GM12892 (cell line): Measurements from ENCODE around the gene BORCS5.

Experiments used
- DNase-seq: peaks from one replicate; pipeline ENCODE4 v3.0.0; 2011; ENCODE audit not compliant: insufficient read length
- FAIRE-seq: peaks from 2 replicates; lab custom pipeline; 2011; peaks lifted over from hg19 to GRCh38; lab: Jason Lieb, UNC
- POLR2A ChIP-seq: IDR thresholded peaks from 2 replicates; pipeline ENCODE4 v1.6.1; 2011; ENCODE audit warnings: low read depth, low read length, control low read depth
- POLR2AphosphoS5 ChIP-seq: IDR thresholded peaks from 2 replicates; pipeline ENCODE4 v1.6.1; 2011; ENCODE audit warnings: low read depth, low read length, control low read depth
- TAF1 ChIP-seq: IDR thresholded peaks from 2 replicates; pipeline ENCODE4 v1.6.1; 2011; ENCODE audit warnings: low read depth, mild to moderate bottlenecking, control low read depth, low read length, borderline replicate concordance

Gene BORCS5

DNA sequence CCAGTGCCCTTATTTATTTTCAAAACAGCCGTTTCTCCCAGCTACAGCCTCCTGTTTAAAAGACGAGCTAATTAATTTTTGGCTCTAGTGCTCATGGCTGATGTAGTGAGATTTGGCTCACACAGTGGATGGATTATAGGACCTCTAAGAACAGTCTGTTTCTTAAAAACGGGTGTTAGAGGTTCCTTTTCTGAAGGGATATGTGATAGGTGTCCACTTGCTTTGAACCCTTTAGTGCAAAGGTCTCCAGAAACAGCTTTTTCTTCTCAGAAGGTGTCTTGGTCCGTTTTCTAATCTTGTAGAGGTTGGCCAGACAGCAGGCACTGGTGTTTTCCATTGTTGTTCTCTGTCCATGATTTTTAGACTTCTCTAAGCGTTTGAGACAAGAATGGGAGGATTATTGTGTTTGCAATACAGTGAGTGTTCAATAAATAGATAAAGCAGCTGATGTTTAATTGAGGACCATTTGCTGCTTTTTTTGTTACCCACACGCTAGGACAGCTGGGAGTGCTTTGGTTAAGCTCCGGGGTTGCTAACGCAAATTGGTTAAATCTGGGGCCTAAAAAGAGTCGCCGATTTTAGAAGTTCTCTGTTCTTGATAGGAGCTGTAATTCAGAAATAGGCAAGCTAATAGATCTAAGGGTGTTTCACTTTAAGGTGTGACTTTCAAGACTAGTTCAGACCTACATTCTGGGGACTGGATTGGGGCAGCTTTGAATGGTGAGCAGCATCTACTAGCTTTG, 1.0 kb downstream of the BORCS5 start:
- DNase-seq (no peak), FAIRE-seq (no peak)
- TF ChIP-seq POLR2A: no peak
- TF ChIP-seq POLR2AphosphoS5: no peak
- TF ChIP-seq TAF1: no peak

DNA sequence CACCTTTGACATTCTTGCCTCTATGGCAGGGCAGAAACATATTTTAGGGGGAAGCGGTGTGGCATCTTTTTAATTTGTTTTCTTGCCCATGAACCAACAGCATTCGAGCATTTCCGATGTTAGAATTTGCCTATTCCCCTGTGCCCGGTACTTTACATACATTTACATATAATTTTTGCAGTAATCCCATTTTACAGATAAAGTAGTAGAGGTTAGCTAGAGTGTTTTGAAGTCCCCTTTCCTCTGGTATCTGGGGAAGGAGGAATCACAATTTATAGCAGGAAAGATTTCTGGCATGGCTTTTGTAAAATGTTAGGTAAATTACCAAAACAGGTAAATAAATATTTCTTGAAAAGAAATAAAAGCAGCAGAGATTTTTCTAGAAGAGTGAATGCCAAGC, 1.6 kb downstream of the BORCS5 start:
- DNase-seq (no peak), FAIRE-seq (no peak)
- no peak for TF ChIP-seq TAF1
- TF ChIP-seq POLR2AphosphoS5: no peak
- TF ChIP-seq POLR2A: no peak

DNA sequence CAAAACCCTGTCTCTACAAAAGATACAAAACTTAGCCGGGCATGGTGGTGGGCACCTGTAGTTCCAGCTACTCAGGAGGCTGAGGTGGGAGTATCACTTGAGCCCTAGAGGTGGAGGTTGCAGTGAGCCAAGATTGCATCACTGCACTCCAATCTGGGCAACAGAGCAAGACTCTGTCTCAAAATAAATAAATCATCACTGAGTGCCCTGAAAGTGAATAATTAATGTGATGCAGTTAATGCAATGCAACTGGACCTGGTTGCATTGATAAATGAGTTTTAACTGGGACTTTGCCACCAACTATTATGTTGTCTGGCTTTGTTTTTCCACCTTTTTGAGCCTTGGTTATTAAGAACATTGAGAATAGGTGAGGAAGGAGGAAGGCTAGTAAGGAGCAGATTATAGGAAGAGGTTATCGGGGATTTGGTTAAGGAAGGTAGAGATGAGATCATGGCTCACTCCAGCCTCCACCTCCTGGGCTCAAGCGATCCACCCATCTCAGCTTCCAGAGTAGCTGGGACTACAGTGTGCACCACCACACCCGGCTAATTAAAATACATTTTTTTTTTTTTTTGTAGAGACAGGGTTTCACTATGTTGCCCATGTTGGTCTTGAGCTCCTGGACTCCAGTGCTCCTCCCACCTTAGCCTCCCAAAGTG, 8.0 kb downstream of the BORCS5 start:
- no peak for FAIRE-seq
- TF ChIP-seq POLR2A (no peak), TAF1 (no peak)

DNA sequence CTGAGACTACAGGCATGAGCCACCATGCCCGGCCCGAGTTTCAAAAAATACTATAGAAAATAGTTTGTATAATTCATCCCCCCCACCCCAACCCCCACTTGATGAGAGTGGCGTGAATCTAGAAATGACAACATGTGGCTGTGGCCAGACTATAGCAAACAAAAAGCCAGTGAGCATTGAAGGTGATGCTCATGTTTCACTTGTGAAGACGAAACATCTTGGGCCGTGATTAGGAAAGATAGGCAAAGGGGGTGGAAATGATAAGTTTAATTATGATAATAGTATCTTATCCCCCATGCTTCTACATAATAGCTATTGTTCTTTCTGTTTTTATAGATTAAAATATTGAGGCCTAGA, 8.5 kb downstream of the BORCS5 start:
- no peak for FAIRE-seq
- no peak for TF ChIP-seq POLR2A
- no peak for DNase-seq

More for the DNA sequence above, 8.0 kb downstream of the BORCS5 start:
- DNase-seq: no peak

DNA sequence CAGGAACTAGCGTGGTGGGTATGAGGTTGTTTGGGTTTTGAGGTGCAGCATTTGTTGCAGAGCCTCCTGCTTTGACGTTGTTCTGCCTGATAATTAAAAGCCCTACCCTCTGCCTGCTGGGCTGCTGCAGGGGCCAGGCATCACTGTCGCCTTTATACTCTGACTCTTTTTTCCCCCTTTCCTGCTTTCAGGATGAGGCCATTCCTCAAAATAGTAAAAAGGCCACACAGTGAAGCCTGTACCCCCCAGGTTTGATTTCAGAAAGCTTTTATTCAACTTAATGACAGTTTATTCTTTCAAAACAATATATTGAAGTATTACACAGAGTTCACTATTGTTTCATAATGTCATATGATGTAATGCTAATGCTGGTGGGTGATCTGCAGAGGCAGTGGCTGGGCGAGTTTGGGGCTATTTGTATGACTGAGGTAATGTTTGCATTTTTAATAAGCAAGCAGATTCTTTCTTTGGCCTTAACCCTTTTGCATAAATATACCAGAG, 9.1 kb downstream of the BORCS5 start:
- DNase-seq: no peak
- no peak for FAIRE-seq

DNA sequence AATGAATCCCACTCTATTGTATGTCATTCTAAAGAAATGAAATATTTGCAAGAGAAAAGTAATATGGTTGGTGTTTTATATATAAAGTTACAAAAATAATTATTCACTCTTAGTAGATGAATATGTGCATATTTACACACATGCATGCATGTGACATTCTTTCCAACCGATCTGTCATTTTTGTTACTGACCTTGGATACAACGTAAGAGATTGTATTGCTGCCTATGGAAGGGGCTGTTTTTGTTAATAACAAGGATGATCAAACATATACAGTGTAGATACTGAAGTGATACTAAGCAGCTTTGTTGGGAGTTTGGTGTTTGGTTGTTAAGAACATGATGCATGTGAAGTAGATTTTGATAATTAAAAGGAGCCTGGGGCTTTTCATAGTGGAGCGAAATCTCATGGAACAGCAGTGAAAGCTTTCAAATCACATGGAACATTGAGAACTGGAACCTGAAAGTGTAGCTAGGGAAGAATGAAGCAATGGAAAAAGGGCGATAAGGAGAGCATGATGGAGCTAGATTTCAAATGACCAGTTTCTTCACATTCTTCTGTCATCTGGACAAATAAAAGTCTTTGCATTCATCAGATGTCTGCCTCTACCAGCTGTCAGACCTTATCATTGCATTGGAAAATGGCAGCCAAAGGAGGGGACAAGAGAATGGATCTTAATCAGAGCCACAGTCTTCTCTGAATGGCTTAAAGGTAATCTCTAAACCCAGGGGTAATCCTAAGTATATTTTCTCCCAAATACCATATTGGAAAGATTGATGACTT, 10.0 kb downstream of the BORCS5 start:
- FAIRE-seq: no peak
- TF ChIP-seq POLR2A (no peak), TAF1 (no peak), POLR2AphosphoS5 (no peak)
- no peak for DNase-seq

More for the DNA sequence above, 9.1 kb downstream of the BORCS5 start:
- no peak for TF ChIP-seq POLR2A
- TF ChIP-seq TAF1: no peak
- TF ChIP-seq POLR2AphosphoS5: no peak

DNA sequence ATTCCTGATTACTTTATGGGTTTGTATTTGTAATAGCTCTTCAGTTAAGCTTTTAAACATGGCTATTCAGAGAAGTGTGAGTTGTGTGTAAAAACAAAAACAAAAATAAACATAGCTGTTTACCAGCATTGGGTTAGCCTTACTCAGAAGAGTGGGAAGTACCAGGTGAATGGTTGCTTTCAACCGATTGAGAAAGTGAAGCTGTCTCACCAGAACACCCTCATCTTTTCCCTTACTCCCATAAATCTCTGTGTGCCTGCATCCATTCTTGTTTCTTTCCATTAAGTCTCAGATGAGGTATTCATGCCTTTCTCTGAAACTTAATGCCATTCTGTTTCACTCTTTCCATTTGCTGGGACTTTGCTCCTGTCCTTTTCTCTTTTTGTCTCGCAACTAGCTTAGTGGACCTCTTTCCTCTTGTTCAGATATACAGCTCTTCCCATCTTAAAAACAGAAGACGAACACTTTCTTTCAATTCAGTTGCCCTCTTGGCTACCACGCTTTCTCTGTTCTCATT, 10.7 kb downstream of the BORCS5 start:
- FAIRE-seq: peak; percentile 42

DNA sequence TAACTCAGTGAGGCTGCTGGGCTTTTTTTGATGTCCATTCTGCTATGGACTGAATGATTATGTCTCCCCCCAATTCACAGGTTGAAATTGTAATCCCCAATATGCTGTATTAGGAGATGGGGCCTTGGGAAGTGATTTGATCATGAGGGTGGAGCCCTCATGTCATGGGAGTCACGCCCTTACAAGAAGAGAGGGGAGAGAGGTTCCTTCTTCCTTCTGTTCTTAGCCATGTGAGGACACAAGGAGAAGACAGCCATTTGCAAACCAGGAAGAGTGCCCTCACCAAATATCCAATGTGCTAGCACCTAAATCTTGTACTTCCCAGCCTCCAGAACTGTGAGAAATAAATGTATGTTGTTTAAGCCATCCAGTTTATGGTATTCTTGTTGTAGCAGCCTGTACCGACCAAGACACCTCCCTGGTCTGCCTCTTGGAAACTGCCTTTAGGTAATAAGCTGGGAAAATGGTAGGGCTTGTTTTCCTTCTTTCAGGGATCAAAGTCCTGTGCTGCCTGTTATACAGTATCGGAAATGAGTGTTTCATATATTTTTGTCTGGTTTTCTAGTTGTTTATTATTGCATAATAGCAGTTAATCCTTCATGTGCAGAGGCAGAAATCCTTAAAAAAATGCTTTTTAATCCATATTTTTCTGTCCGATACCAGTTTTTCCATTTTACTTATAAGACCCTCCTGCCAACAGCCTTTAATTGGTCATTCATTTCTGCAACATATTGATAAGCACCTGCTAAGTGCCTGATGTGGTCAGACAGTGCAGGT, 16.3 kb downstream of the BORCS5 start:
- no peak for TF ChIP-seq TAF1
- TF ChIP-seq POLR2AphosphoS5: no peak
- no peak for TF ChIP-seq POLR2A
- DNase-seq (no peak), FAIRE-seq (peak; percentile 75)

More for the DNA sequence above, 10.7 kb downstream of the BORCS5 start:
- no peak for TF ChIP-seq POLR2AphosphoS5
- TF ChIP-seq POLR2A: no peak
- no peak for TF ChIP-seq TAF1
- DNase-seq: no peak

DNA sequence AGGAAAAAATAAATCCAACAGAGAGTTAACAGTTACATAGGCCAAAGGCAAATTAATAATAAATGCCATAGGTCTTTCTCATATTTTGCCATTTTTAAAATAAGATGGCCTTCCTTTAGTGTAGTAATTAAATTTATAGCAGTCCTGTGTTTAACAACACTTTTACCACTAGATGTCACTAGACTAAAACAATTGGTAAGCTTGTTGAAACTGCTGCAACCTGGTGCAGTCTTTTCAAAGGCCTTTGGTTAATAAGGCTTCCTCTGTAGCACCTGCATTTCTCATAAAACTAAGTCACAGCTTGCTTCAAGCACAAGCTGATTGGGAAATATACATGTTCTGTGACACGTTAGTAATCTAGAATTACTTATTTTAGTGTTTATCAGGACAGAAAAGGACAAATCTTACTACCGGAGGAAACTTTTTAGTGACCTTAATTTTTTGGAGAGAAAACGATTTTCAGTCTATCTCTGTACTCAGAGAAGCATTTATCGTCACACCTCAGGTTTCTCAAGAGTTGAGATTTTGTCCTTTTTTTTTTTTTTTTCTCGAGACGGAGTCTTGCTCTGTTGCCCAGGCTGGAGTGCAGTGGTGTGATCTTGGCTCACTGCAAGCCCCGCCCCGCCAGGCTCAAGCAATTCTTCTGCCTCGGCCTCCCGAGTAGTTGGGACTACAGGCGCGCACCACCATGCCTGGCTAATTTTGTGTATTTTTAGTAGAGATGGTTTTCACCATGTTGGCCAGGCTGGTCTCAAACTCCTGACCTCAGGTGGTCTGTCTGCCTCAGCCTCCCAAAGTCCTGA, 20.0 kb downstream of the BORCS5 start:
- FAIRE-seq (peak; percentile 88), DNase-seq (peak; percentile 34)
- no peak for TF ChIP-seq POLR2AphosphoS5
- no peak for TF ChIP-seq TAF1
- no peak for TF ChIP-seq POLR2A

DNA sequence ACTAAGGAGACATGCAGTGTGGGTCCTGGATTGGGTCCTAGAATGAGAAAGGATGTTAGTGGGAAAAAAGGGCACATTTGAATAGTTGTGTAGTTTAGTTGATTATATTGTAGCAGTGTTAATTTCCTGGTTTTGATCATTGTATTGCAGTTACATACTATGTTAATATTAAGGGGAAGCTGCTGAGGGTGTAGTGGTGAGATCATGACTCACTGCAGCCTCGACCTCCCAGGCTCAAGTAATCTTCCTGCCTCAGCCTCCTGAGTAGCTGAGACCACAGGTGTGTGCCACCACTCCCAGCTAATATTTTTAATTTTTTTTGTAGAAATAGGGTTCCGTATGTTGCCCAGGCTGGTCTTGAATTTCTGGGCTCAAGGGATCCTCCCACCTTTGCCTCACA, 21.7 kb downstream of the BORCS5 start:
- no peak for TF ChIP-seq POLR2AphosphoS5
- TF ChIP-seq POLR2A: no peak
- TF ChIP-seq TAF1: no peak
- no peak for FAIRE-seq
- no peak for DNase-seq

DNA sequence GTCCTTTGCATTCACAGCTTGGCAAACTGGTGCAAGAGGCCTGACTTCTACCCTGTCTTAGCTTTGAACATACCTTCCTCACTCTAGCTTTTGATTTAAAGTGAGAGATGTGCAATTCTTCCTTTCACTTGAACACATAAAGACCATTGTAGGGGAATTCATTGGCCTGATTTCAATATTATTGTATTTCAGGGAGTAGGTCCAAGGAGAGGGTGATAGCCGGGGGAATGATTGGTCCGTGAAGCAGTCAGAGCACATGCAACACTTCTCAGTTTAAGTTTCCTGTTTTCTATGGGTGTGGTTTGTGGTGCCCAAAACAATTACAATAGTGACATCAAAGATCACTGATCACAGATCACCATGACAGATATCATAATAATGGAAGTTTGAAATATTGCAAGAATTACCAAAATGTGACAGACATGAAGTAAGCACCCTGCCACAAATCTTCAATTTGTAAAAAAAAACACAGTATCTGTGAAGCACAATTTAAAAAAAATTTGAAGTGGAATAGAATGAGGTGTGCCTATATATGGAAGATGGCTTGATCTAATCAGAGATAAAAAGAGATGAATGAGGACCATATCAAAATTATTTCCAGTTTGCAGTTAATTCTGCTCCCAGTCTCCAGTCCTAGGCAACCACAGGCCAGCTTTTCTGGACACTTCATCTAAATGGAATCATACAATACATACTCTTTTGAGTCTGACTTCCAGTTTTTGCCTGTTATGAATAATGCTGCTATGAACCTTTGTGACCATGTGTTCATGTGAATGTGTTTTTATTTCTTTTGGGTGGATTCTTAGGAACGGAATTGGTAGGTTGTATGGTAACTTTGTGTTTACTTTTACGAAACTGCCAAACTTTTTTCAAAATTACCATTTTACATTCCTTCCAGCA, 23.2 kb downstream of the BORCS5 start:
- FAIRE-seq (peak; percentile 44), DNase-seq (no peak)
- TF ChIP-seq POLR2AphosphoS5: no peak
- no peak for TF ChIP-seq POLR2A
- no peak for TF ChIP-seq TAF1
